GM12873 (cell line): ENCODE data around the gene TEN1.

Source experiments
- CTCF ChIP-seq: IDR thresholded peaks from 2 replicates; pipeline ENCODE4 v1.5.1; 2012; ENCODE audit warnings: low read depth, mild to moderate bottlenecking, moderate library complexity, low read length, control low read depth; ENCODE audit not compliant: insufficient read depth; ENCODE audit errors: missing control alignments

The TEN1 gene

DNA sequence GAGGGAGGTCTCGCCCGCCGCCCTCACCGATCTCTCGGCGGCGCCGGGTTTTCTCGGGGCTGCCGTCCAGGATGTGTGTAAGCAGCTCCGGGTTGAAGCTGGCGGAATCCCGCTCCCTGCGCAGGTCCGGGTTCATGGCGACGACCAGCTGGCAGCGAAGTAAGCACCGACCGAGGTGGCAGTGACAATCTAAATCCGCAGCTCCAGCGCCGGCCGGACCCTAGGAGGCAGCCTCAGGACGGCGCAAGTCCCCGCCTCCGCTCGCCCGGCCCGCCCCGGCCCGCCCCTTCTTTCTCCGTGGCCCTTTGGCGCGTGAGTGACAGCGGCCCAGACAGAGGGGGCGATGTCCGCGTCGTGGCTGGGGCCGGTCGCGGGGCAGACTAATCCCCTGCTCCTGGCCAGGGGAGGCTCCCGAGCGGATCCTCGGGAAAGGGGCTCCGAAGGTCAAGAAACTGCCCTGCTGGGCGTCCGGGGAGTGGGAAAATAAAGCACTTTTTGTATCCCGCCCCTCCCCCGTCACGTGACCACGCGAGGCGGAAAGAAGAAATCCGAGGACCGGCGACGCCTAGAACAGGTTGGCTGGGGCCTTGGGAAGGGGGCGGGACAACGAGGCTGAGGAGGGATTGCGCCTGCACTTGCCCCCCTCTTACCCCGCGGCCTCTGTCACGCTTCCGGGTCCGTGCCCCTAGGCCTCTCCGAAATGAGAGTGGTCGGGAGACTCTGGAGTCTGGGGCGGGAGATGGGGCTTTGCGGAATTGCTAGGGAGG is at the start of gene TEN1, which contains the start of gene ACOX1:
Gene TEN1 (plus strand): TSS at position 303 of the 767 bp plus-strand sequence. CDS start 6,953 bp downstream, outside the sequence.
Gene ACOX1 (minus strand): TSS at position 229 of the 767 bp plus-strand sequence. CDS start 93 bp downstream, at position 136.
- peak; percentile 26 for TF ChIP-seq CTCF

DNA sequence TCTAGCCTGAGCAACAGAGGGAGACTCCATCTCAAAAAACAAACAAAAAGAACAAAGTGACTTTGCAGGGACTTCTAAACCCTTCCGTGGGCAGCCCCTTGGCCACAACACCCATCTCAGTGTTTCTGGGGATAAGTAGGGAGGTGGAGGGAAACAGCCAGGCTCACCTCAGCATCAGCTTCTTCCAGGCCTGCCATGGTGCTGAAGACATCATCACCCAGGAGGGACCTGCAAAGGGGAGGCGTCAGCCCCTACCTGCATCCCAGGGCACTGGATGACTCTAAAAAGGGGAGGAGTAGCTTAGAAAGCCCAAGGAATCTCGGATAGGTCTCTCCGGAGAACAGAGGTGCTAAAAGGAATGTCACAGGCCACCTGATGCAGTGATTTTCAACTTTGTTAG is 48.0 kb upstream of the TEN1 start:
- TF ChIP-seq CTCF, result no peak

DNA sequence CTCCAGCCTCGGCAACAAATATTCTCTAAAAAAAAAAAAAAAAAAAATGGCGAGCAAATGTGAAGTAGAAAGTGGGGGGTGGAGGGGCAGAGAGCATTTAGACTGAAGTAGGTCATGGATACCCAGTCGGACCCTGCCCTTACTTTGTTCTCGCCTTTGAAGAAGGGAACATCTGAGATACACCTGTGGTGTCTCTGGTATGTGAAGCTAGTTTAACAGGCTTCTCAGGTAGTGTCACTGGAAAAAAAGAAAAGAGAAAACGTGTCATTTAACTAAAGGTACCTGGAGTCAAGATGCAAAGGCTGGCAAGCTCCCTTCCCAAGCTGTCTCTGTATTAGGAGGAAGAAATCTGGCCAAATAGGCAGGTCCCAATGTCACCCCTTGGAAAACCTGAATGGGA is 46.2 kb upstream of the TEN1 start:
- no peak for TF ChIP-seq CTCF

DNA sequence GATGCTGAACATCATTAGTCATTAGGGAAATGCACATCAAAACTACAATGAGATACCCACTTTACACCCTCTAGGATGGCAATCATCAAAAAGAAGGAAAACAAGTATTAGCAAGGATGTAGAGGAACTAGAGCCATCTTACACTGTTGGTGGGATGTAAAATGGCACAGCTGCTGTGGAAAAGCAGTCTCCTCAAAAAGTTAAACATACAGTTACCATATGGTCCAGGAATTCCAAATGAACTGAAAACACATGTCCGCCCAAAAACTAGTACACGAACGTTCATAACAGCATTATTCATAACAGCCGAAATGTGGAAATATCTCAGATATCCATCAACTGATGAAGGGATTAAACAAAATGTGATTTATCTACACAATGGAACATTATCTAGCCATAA is 45.2 kb upstream of the TEN1 start:
- TF ChIP-seq CTCF, result no peak

- no peak for TF ChIP-seq CTCF
These were observed 41.4 kb upstream of the TEN1 start for GRCh38 chr17:75937652-75938051.

DNA sequence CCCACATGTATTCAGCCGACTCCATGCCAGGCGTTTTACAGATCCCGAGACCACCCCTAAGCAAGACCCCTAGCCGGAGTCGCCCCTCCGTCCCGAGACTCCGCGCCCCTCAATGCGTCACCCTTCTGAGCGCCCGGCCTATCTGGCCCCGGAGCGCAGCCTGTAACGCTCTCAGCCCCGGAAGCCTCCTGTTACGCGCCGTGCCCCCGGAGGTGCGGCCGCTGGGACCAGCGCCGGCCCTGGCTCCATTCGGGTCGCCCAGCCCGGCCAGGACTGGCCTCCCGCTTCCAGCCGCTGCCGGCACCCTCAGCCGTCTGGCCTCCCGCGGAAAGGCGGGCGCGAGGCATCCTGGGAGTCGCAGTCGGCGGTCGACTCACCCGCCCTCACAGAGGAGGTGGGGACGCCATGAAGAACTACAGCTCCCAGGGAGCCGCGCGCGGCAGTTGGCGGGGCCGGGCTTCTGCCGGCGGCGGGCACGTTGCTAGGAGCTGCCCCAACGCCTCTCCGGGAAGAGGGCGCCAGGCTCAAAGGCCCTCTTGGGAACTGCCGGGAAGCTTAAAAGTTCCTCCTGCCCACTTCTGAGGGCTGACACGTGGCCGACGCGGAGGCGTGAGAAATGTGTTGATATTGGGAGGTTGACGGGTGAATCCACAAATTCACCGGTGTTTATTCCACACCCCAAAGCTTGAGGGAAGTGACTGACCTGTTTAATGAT is 38.2 kb upstream of the TEN1 start, which contains the start of gene FBF1:
Gene FBF1 (minus strand): TSS at position 316 of the 715 bp plus-strand sequence. CDS start 2,893 bp downstream, outside the sequence.
- no peak for TF ChIP-seq CTCF

DNA sequence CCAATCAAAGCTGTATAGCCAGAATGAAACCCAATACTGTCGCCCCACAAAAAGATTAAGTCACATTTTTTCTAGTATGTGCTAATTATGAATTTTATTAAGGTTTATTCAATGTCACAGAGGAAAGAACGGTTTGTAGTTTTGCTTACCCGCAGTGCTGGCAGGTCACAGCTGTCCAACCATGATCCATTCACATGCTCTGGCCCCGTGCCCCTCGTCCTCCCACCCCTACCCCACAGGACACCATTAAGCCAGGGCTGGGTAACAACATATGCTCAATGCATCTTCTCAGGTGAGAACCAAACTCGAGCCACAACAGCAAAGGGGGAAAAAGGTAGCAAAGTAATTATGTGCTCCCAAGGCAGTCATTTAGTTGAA is 37.6 kb upstream of the TEN1 start:
- no peak for TF ChIP-seq CTCF
